ENCODE data around the gene ATP6V0B. TPM values are rescaled to one million over a fixed set of nuclear protein-coding genes. Genes with fewer than 3 reads are reported as not detected.

The ATP6V0B gene
- total RNA-seq, 1 donor from 2014 or later = 75.5 TPM

GRCh38 chr1:43934986-43935324 lies 39.8 kb upstream of the ATP6V0B start:
- no peak overlapping the region for H3K4me3 Mint-ChIP-seq
- no peak for TF ChIP-seq CTCF (IDR thresholded peaks at IDR 0.05)
- ChIA-PET POLR2A (interaction anchor here (1.0 to 1.8 kb wide), 4 partner anchors 11 to 96 kb away, joined by 3 to 5 read pairs (median 3); partner anchors contain the start of genes IPO13 and SLC6A9), CTCF (interaction anchor here (0.9 to 5.7 kb wide), 21 partner anchors 8 to 716 kb away, joined by 3 to 123 read pairs (median 4); partner anchors contain the start of genes DPH2 and IPO13)
- H3K27ac Mint-ChIP-seq = no peak overlapping the region
- peaks cover 19% of the 10 kb centered on the region for H3K4me1 Mint-ChIP-seq
- intact Hi-C loops (cut with micrococcal nuclease) = loop anchor here (1.0 to 5.0 kb wide), 4 partner anchors 97 to 708 kb away; partner anchors contain the start of gene SLC6A9
- ATAC-seq (ENCODE audit: low read depth) (no peak), DNase-seq (no peak)
- H3K9me3 Mint-ChIP-seq = no peaks in the 10 kb centered on the region
- peaks cover 22% of the 10 kb centered on the region for H3K27me3 Mint-ChIP-seq
- H3K36me3 Mint-ChIP-seq (ENCODE audit: low read depth) = peaks cover 2% of the 10 kb centered on the region

GRCh38 chr1:43935711-43936427 lies 38.9 kb upstream of the ATP6V0B start:
- Mint-ChIP-seq H3K27me3 (peaks cover 22% of the 10 kb centered on the region), H3K4me3 (no peak overlapping the region), H3K27ac (no peak overlapping the region), H3K4me1 (peaks cover 19% of the 10 kb centered on the region), H3K9me3 (no peaks in the 10 kb centered on the region), H3K36me3 (ENCODE audit: low read depth) (peaks cover 2% of the 10 kb centered on the region)
- CTCF ChIA-PET = interaction anchor here (1.0 to 5.7 kb wide), 8 partner anchors 7 to 709 kb away, joined by 3 to 123 read pairs (median 4); partner anchors contain the start of gene DPH2
- DNase-seq (no peak), ATAC-seq (ENCODE audit: low read depth) (no peak)
- POLR2A ChIA-PET = interaction anchor here (1.0 to 1.8 kb wide), 4 partner anchors 10 to 95 kb away, joined by 3 to 5 read pairs (median 3); partner anchors contain the start of genes IPO13 and SLC6A9
- intact Hi-C loops (cut with micrococcal nuclease) = no loop called here
- no peak for TF ChIP-seq CTCF (IDR thresholded peaks at IDR 0.05)

- Mint-ChIP-seq H3K4me1 (peaks cover 19% of the 10 kb centered on the region), H3K9me3 (no peaks in the 10 kb centered on the region), H3K36me3 (ENCODE audit: low read depth) (peaks cover 2% of the 10 kb centered on the region), H3K27me3 (peaks cover 22% of the 10 kb centered on the region), H3K4me3 (peak overlapping the region; percentile 65), H3K27ac (no peak overlapping the region)
- CTCF ChIA-PET = interaction anchor here (5.7 kb wide), 1 partner anchor 172 kb away, joined by 123 read pairs; no protein-coding TSS in a partner anchor
- intact Hi-C loops (cut with micrococcal nuclease) = no loop called here
- TF ChIP-seq CTCF (IDR thresholded peaks at IDR 0.05) = no peak
- ATAC-seq (ENCODE audit: low read depth) = peak; percentile 48
- DNase-seq = no peak
- POLR2A ChIA-PET = interaction anchor here (1.7 kb wide), 1 partner anchor 34 kb away, joined by 3 read pairs; no protein-coding TSS in a partner anchor
These were observed 38.2 kb upstream of the ATP6V0B start for GRCh38 chr1:43936431-43937151.

GRCh38 chr1:43937179-43937865 lies 37.4 kb upstream of the ATP6V0B start:
- TF ChIP-seq CTCF (IDR thresholded peaks at IDR 0.05) = no peak
- Mint-ChIP-seq H3K4me1 (peaks cover 19% of the 10 kb centered on the region), H3K9me3 (no peaks in the 10 kb centered on the region), H3K36me3 (ENCODE audit: low read depth) (peaks cover 2% of the 10 kb centered on the region), H3K27ac (no peak overlapping the region), H3K27me3 (peaks cover 22% of the 10 kb centered on the region), H3K4me3 (no peak overlapping the region)
- DNase-seq = no peak
- intact Hi-C loops (cut with micrococcal nuclease) = no loop called here
- CTCF ChIA-PET = interaction anchor here (5.7 kb wide), 1 partner anchor 173 kb away, joined by 123 read pairs; no protein-coding TSS in a partner anchor
- no peak for ATAC-seq (ENCODE audit: low read depth)
- POLR2A ChIA-PET = no interaction called here
